HS-27A (cell line): Measurements from ENCODE around the gene HEBP2.

Experiments
- DNase-seq: peaks from one replicate; pipeline ENCODE4 v3.0.0-alpha.2; 2012; ENCODE audit warnings: low read depth, missing footprints

The HEBP2 gene

DNA sequence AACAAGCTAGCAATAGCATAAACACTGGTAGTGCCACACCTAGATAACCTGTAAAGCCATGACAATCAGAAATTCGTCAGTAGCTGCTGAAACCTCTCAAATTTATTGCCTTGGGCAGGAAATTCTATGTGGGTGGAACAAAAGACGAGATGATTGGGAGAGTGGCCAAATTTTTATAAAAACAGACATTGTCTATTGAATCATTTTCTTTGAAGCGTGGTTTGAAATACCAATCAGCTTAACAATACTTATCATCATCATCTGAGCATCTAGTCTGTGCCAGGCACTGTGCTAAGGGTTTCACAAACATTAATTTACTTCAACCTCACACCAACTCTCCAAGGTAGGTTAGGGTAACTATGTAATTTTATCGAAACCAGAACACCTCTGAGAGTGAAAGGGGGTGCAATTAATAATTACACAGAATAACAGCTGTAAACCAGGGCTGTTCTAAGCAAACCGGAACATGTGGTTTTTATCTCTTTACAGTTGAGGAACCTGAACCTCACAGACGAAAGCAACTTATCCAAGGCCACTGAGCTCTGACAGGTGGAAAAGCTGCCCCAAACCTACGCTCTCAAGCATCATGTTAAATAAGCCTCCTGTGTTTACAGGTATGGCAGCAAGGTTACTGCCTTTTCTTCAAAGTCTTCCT, 51.9 kb downstream of the HEBP2 start:
- no peak for DNase-seq

DNA sequence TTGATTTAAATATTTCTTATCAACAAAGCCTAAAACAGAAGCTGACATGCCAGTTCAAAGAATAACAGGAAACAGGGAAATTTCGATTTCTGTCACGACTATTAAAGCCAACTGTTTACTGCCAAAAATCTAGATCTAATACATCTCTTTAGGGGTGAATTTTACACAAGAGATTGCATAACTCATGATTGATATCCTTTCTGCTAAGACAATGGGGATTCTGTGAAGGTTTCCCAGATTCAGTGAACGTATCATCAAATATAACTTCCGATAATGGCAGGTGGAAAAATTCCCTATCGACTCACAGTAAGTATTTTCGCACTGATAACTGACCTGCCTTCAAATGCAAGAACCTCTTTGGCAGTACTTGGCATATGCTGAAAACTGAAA, 52.4 kb downstream of the HEBP2 start:
- DNase-seq = no peak

DNA sequence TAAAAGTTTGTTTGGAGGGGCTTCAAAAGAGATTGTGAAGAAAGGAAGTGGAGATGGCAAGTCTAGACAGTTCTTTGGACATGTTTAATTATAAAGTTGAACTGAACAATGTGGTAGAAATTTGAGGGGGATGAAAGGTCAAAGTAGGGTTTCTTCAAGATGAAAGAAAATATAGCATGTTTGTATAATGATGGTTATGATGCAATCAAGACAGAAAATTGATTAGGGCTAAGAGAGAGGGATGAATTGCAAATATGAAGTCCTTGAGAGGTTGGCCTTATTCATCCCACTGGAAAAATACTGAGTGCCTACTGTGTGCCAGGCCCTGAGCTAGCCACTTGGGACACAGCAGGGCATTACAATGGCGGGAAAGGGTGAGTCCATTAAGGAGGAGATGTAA, 57.6 kb downstream of the HEBP2 start:
- no peak for DNase-seq

DNA sequence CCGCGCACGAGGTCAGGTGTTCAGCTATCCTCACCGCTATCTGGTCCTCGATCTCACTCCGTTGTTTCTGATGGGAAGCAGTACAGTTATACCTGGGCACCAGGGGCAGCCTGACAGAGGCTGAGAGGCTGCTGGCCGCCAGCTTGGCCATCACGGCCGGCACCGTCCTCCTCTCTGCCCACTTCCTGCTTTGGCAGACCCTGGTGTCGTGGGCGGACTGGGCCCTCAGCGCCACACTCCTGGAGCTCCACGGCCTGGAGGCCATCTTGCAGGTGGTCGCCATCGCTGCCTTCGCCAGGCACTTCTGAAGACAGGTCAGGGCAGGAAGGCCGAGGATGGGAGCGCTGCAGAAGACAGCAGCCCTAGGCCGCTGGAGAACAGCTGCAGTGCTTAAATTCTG, 60.1 kb downstream of the HEBP2 start:
- DNase-seq = no peak

DNA sequence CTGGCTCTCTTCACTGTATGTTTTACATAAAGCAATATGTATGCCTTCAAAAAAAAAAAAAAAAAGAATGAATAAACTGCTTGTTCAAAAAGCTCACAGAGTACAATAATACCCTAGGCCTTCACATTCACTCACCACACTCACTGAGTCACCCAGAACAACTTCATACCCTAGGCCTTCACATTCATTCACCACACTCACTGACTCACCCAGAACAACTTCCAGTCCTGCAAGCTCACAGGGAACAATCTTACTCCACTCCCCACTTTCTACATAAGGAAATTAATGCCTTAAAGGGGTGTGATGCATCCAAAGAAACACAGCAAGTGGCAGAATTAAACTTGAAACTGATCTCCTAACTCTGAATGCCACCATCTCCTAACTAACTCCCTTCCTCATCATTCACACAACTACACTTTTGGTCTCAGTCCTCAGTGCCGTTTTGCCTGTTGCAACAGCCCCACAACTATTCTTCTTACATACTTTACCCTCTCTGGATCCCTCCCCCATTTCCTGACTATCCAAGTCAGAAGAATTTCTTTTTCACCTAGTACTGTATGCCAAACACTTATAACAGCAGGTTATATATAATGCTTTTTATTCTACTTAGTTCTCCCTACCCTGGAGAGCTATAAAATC, 61.1 kb downstream of the HEBP2 start:
- peak; percentile 80 for DNase-seq

DNA sequence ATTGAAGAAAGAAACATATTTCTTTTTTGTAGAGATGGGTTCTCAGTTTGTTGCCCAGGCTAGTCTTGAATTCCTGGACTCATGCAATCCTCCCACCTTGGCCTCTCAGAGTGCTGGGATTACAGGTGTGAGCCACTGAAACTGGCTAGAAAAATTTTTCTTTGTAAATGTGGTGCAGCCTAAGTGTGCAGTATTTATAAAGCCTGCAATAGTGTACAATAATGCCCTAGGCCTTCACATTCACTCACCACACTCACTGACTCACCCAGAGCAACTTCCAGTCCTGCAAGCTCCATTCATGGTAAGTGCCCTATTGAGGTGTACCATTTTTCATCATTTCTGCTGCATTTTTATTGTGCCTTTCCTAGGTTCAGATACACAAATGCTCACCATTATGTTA, 63.9 kb downstream of the HEBP2 start:
- DNase-seq = no peak

DNA sequence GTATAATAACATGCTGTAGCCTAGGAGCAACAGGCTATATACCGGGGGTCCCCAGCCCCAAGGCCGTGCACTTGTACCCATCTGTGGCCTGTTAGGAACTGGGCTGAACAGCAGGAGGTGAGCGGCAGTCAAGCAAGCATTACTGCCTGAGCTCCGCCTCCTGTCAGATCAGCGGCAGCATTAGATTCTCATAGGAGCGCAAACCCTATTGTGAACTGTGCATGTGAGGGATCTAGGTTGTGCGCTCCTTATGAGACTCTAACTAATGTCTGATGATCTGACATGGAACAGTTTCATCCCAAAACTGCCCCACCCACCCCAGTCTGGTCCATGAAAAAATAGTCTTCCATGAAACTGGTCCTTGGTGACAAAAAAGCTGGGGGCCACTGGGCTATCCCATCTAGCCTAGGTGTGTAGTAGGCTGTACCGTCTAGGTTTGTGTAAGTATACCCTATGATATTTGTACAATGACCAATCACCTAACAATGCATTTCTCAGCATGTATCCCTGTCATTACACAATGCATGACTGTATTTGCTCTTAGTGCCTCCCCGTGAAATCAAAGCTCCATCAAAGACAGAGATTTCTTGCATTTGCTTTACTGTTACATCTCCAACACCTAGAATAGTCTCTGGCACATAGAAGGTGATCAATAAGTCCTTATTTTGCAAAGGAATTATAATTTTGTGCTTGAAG, 64.4 kb downstream of the HEBP2 start:
- DNase-seq = no peak
